Amniotic epithelial cell (primary cell): ENCODE measurements around the gene PBOV1.
"Not testable (repeated sequence)": the region's sequence is repeated elsewhere in the genome, so short reads cannot be mapped to it uniquely, and the experiment has no call there.

ENCODE experiments used
- DNase-seq: peaks from one replicate; pipeline ENCODE4 v3.0.0-alpha.2; 2010; ENCODE audit warnings: low read depth

The PBOV1 gene

GRCh38 chr6:138237463-138237862, 19.2 kb upstream of the PBOV1 start:
- no peak for DNase-seq

DNA sequence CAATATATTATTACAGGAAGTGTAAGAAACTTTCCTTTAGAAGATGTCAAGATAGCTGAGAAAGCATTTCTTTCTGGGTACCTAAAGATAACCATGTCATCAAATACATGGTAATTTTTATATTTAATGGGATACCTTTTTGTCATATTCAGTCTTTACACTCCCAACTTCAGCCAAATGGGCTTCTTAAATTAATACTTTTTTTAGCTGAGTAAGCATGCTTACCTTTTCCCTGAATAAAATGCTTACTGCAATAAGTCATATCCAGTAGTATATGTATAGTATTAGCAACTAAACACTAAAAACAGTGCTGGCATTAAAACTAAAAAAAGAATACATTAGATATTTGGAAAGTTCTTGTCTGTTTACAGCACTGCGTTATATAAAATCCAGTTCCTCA, 17.4 kb upstream of the PBOV1 start:
- DNase-seq, result no peak

GRCh38 chr6:138235205-138235604, 16.9 kb upstream of the PBOV1 start:
- DNase-seq, result no peak

DNA sequence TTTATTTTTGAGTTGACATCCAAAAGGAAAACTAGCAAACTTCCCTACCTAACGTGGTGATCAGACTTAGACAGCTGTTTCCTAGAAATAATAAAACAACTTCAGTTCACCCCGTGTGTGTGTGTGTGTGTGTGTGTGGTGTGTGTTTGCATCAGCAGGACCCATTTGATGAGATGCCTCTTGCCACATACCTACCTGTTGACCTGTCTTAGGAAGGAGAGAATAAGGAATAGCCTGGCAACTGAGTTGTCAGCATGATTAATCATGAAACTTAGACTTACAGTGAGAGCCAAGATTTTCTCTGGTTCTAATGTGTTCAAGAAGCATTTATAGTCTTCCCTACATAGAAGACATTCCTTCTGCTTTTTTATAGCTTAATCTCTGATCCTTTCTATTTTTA, 16.1 kb upstream of the PBOV1 start:
- DNase-seq, result no peak

GRCh38 chr6:138231381-138231886, 13.1 kb upstream of the PBOV1 start:
- DNase-seq, result no peak

DNA sequence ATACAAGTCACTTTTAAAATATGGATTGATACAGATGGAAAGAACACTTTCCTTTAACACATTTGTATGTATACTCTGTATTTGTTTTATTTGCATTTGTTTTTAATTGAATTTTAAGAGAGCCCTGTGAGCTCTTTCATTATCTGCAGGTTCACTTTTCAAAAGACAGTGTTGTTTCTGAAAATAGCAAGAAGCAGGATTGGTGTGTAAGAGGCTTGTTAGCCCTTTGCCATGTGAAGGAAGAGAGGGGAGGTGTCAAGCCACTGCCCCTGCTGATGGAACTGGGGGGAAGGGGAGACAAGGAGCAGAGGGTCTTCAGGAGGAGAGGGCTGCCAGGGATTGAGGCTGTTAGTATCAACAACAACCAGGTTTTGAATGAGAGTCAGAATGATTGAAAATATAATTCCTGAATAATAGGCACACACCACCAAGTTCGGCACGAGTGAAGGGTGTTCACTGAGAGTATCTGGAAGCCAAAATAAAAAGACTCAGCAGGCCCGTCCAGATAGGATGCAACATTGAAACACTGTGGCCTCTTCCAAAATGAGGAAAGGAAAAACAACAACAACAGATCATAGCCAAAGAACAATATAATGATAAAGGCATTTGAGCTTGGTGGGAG, 12.6 kb upstream of the PBOV1 start:
- DNase-seq, result no peak

DNA sequence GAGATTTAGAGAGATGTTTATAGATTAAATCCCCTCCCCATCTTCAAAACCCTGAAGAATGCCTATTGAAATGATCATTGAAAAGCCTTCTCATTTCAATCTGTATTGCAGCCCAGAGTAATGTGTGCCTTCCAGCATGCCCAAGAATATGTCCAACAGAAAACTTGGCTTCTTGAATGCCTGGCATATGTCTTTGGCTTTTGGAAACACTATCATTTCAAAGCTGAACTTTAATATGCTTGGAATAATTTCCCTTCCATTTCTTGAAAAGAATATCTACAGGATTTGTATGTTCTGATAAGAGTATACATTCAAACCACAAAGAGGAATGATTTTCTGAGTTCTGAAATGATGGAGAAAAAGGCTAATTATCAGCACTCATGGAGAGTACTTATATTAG, 11.9 kb upstream of the PBOV1 start:
- no peak for DNase-seq

- no peak for DNase-seq
Measured at GRCh38 chr6:138229663-138230179, 11.4 kb upstream of the PBOV1 start.

GRCh38 chr6:138229072-138229471, 10.8 kb upstream of the PBOV1 start:
- DNase-seq, result no peak

DNA sequence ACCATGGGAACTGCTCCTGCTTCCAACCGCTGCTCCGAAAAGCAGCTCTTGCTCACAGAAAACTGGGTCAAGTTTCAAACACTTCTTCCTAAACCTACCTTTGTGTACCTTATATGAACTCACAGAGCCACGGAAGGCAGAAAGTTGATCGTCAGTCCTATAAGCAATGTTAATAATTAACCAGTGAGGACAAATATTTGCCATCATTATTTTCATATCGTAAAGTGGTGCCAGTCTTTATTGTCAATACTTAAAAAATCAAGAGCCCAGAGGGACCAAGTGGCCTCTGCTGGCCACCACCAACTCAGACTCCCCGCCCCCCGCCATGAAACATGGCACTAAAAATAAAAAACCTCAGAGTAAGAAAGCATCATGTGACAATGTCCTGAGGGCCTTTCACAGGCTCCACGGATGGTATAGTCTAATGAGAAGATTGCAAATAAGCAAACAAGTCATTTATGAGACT, 9.1 kb upstream of the PBOV1 start:
- no peak for DNase-seq

GRCh38 chr6:138226700-138227315, 8.5 kb upstream of the PBOV1 start:
- DNase-seq, result no peak

DNA sequence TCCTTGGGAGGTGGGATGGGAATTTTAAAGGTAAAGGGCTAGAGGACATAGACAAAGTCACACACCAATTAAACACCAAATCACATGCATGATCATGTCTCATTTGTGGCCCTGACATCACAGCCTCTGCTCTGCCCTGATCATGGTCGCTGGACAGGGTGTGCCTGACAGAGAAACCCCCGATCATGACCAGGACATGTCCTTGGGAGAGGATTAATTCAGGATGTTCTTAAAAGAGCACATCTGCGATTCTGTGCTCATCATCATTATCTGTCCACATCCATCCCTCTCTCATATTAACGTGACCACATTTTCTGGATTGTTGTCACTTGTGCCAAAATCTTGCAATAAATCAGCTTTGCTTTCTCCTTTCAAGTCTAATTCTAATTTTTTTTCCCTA, 7.7 kb upstream of the PBOV1 start:
- DNase-seq, result no peak

DNA sequence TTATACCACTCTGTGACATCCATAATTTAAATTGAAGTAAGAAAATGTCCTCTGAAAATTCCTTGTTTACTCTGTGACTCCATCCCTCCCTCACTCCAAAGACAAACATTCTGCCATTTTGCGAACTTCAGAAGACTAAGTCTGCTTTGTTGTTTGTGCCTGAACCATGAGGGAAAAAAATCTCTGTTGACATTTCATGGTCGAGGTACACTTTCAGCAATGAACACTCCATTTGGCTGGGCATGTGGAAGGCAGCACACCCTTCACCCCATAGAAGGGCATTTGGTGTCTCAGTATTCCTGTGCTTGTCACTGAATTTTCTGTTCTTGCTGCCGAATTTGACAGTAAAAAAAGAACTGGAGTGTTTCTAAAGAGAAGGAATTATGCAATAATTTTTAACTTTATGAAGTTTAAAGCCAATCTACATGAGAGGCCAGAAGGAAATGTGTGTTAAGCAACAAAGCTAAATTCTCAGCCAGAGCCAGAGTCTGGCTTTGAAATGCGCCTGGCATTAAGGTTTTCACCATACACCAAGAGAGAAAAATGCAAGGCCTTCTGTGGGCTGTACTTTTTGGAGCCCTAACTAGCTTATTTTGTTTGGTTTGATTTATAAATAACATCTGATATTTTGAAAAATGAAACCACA, 4.7 kb upstream of the PBOV1 start:
- DNase-seq, result peak; percentile 14

DNA sequence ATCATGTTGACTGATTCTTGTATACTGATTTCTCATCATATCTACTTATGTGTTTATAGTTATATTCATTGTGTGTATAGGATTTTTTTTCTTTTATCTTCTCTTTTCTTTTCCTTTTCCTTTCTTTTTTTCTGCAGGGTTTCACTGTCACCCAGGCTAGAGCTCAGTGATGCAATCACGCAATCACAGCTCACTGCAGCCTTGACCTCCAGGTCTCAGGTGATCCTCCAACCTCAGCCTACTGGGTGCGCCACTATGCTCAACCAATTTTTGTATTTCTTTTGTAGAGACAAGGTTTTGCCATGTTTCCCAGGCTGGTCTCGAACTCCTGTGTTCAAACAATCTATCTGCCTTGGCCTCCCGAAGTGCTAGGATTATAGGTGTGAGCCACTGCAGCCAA, 1.6 kb upstream of the PBOV1 start:
- no peak for DNase-seq

GRCh38 chr6:138219398-138219797, 1.1 kb upstream of the PBOV1 start:
- DNase-seq, result no peak

DNA sequence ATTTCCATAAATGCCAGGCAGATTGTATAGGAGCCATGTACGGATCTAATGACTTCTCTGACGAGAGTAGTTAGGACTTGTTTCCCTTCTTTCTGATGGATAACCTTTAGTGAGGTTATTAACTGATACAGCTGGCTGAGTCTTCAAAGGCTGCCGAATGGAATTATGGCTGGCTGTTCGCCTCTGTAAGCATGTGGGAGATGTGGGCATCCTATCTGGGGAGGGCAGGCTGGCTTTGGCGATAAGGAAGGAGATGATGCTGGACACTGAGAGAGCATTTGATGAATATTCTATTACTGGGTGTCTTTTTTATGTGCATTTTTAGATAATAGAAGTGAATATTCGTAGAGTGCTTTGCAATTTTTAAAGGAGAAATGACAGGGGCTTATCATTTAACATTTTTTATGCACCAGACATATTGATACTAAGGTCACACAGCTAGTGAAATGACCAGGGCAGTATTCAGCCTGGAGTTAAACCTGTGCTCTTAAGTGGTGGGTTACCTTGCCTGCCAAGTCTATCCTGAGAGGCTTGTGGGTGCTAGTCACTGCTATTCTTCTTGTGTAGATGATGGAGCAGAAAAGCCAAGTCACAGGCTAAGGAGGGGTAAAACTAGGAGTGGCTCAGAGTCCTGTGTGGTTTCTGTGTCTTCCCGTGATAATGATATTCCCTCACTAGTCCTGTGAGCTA, 3.1 kb downstream of the PBOV1 start:
- DNase-seq, result no peak

- DNase-seq, result not testable (repeated sequence)
Measured at GRCh38 chr6:138212530-138212929, 5.8 kb downstream of the PBOV1 start.

GRCh38 chr6:138211601-138212000, 6.7 kb downstream of the PBOV1 start:
- no peak for DNase-seq

- DNase-seq, result no peak
Measured at GRCh38 chr6:138211048-138211581, 7.2 kb downstream of the PBOV1 start.

DNA sequence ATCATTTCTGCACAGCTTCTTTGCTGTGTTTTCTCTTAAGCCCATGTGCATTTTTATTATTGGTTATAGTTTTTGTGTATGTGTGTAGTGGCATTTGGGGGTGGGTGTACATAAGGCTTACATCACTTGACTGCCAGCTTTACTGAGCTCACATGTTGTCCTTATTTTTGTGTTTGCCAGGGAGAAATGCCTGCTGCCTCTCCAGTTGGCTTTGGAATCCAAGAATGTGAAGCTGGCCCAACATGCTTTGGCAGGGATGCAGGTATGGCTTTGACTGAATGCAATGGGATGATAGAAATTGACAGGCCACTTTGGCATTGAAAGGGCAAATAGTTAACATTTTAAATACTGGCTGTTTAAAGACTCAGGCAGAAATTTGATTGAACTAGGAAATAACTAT, 11.4 kb downstream of the PBOV1 start:
- DNase-seq, result no peak

- DNase-seq, result no peak
Measured at GRCh38 chr6:138205437-138206094, 12.7 kb downstream of the PBOV1 start.
